Lung (tissue), 12 donors: Measurements from ENCODE around the gene TSHR. TPM values are rescaled to one million over a fixed set of nuclear protein-coding genes. Genes with fewer than 3 reads are reported as not detected.

Experiments used
- ATAC-seq: fragments of 200-7000 bp; cut with Tn5 transposase; one replicate; pipeline ENCODE4 v1.9.1; 2020; ENCODE audit warnings: moderate number of reproducible peaks; ENCODE audit not compliant: insufficient read depth, low FRiP score
- DNase-seq, 3 donors: peaks; one replicate each; pipeline ENCODE4 v3.0.0-alpha.2; 2013 to 2017
- H3K27ac ChIP-seq, 2 donors: one replicate each; pipeline ENCODE4 v1.5.1; 2013; ENCODE audit warnings: mild to moderate bottlenecking in 2 of 2, moderate library complexity in 2 of 2, control low read depth in 1 of 2, inconsistent platforms in 1 of 2, low read depth in 1 of 2, low read length in 1 of 2
- H3K27me3 ChIP-seq, 3 donors: one replicate each; pipeline ENCODE4 v1.5.1; 2013; ENCODE audit warnings: low read length in 2 of 3; ENCODE audit not compliant: control insufficient read depth in 3 of 3, insufficient read depth in 3 of 3
- H3K36me3 ChIP-seq, 4 donors: one replicate each; pipeline ENCODE4 v1.5.1; 2013; ENCODE audit warnings: low read length in 4 of 4, mild to moderate bottlenecking in 1 of 4, moderate library complexity in 1 of 4; ENCODE audit not compliant: control insufficient read depth in 4 of 4, insufficient read depth in 4 of 4
- H3K4me1 ChIP-seq, 5 donors: one replicate each; pipeline ENCODE4 v1.5.1; 2013; ENCODE audit warnings: low read length in 5 of 5, mild to moderate bottlenecking in 2 of 5, moderate library complexity in 1 of 5; ENCODE audit not compliant: control insufficient read depth in 5 of 5, insufficient read depth in 5 of 5
- H3K4me3 ChIP-seq: one replicate; pipeline ENCODE4 v1.5.1; 2013; ENCODE audit warnings: mild to moderate bottlenecking, control low read depth, moderate library complexity
- H3K9ac ChIP-seq, 2 donors: one replicate each; pipeline ENCODE4 v1.5.1; 2013; ENCODE audit warnings: low read length in 2 of 2, control low read depth in 1 of 2; ENCODE audit not compliant: insufficient read depth in 1 of 2
- H3K9me3 ChIP-seq, 4 donors: one replicate each; pipeline ENCODE4 v1.5.1; 2013; ENCODE audit warnings: low read length in 3 of 4, mild to moderate bottlenecking in 1 of 4, moderate library complexity in 1 of 4; ENCODE audit not compliant: control insufficient read depth in 4 of 4, insufficient read depth in 3 of 4
- CTCF ChIP-seq: IDR thresholded peaks from 2 replicates; pipeline ENCODE4 v1.5.1; 2012; ENCODE audit warnings: mild to moderate bottlenecking; ENCODE audit errors: control extremely low read depth, extremely low read depth
- WGBS, 2 donors: extraction: QIAGEN DNeasy Blood & Tissue Kit; methylation state at CpG; one replicate each; pipeline ENCODE4 v1.1.7; 2013; 5-methylcytosine and 5-hydroxymethylcytosine counted together
- polyA plus RNA-seq, 2 donors: library from polyadenylated mRNA; stranded (reverse); fragments of 200-250 nt; gene quantifications; one replicate each; pipeline ENCODE4 v1.2.1, GENCODE V29; 2013
- total RNA-seq, 2 donors: library from RNA; depleted of rRNA in 1 of 2; stranded (reverse); fragments of >200 nt in 1 of 2; gene quantifications; one replicate each; pipeline ENCODE4 v1.2.1, GENCODE V29; 2014 to 2021
- donor health status: control.
- donor health status: control.
- donor health status: Bipolar disorder and iron deficiency.
- donor health status: healthy.
- donor health status: DM: yes; HTN: yes; CAD: no.

TSHR gene
- total and polyA plus RNA-seq, 4 donors = 0.04 to 0.31 (median 0.07) TPM; not detected in 1

GRCh38 chr14:81138429-81138828 lies 183.0 kb downstream of the TSHR start:
- no peak for DNase-seq
- no peaks in the 10 kb centered on the region for H3K9me3 ChIP-seq
- H3K4me1 ChIP-seq = no peaks in the 10 kb centered on the region
- H3K27me3 ChIP-seq = no peaks in the 10 kb centered on the region
- no peak overlapping the region for H3K4me3 ChIP-seq
- H3K9ac ChIP-seq = no peak overlapping the region
- no peaks in the 10 kb centered on the region for H3K36me3 ChIP-seq
- no peak for ATAC-seq
- no peak for TF ChIP-seq CTCF
- no peak overlapping the region for H3K27ac ChIP-seq
- 90 to 93% methylated on average over 6 of the region's 6 CpGs for WGBS, 2 donors

GRCh38 chr14:81141426-81141825 lies 186.0 kb downstream of the TSHR start:
- H3K9ac ChIP-seq = no peak overlapping the region
- no peaks in the 10 kb centered on the region for H3K36me3 ChIP-seq
- H3K27ac ChIP-seq = no peak overlapping the region
- H3K4me1 ChIP-seq = peaks cover 0 to 13% (median 0%) of the 10 kb centered on the region in 5 donors
- ATAC-seq (no peak), DNase-seq (no peak)
- WGBS, 2 donors = 49 to 61% methylated on average over 2 of the region's 2 CpGs
- no peak for TF ChIP-seq CTCF
- no peak overlapping the region for H3K4me3 ChIP-seq
- H3K27me3 ChIP-seq = no peaks in the 10 kb centered on the region
- no peaks in the 10 kb centered on the region for H3K9me3 ChIP-seq

- Histone ChIP-seq H3K9ac (no peak overlapping the region), H3K27ac (no peak overlapping the region), H3K36me3 (no peaks in the 10 kb centered on the region), H3K27me3 (no peaks in the 10 kb centered on the region), H3K4me1 (peaks cover 0 to 13% (median 0%) of the 10 kb centered on the region in 5 donors), H3K4me3 (no peak overlapping the region), H3K9me3 (no peaks in the 10 kb centered on the region)
- ATAC-seq = no peak
- DNase-seq = no peak
- 96 to 97% methylated on average over 8 of the region's 8 CpGs for WGBS, 2 donors
- TF ChIP-seq CTCF = no peak
Observed at GRCh38 chr14:81143793-81144192, 188.4 kb downstream of the TSHR start.
